Heart right ventricle (tissue), 16 donors: ENCODE results near the gene ABI2. TPM values are rescaled to one million over a fixed set of nuclear protein-coding genes. Genes with fewer than 3 reads are reported as not detected.

Experiments
- ATAC-seq, 8 donors: fragments of 200-7000 bp; cut with Tn5 transposase; one replicate each; pipeline ENCODE4 v1.9.1; 2020; ENCODE audit warnings: mild to moderate bottlenecking in 8 of 8, moderate library complexity in 8 of 8, moderate number of reproducible peaks in 1 of 8
- DNase-seq, 2 donors: peaks; one replicate each; pipeline ENCODE4 v3.0.0-alpha.2; 2020
- H3K27ac ChIP-seq, 10 donors: fragments of 200-600 bp; sonication (generic) in 2 of 10; one replicate each; pipeline versions ENCODE4 v1.5.0 to v1.8.0; 2020 to 2022; ENCODE audit warnings: mild to moderate bottlenecking in 3 of 10
- H3K27me3 ChIP-seq, 7 donors: fragments of 200-600 bp; one replicate each; pipeline ENCODE4 v1.8.0; 2021 to 2022; ENCODE audit warnings: mild to moderate bottlenecking in 2 of 7
- H3K36me3 ChIP-seq, 9 donors: fragments of 200-600 bp; sonication (generic) in 1 of 9; one replicate each; pipeline versions ENCODE4 v1.5.0 to v1.8.0; 2020 to 2022; ENCODE audit warnings: mild to moderate bottlenecking in 2 of 9
- H3K4me1 ChIP-seq, 9 donors: fragments of 200-600 bp; sonication (generic) in 1 of 9; one replicate each; pipeline versions ENCODE4 v1.5.0 to v1.8.0; 2020 to 2022; ENCODE audit warnings: mild to moderate bottlenecking in 4 of 9
- H3K4me3 ChIP-seq, 10 donors: fragments of 200-600 bp; sonication (generic) in 2 of 10; one replicate each; pipeline versions ENCODE4 v1.5.0 to v1.8.0; 2020 to 2022; ENCODE audit warnings: mild to moderate bottlenecking in 7 of 10, moderate library complexity in 2 of 10
- H3K9me3 ChIP-seq, 11 donors: fragments of 200-600 bp in 10 of 11; sonication (generic) in 2 of 11; one replicate each; pipeline versions ENCODE4 v1.5.0 to v1.8.0; 2013 to 2022; ENCODE audit warnings: mild to moderate bottlenecking in 2 of 11, control low read depth in 1 of 11, moderate library complexity in 1 of 11
- WGBS, 2 donors: extraction: QIAGEN DNeasy Blood & Tissue Kit; methylation state at CpG; one replicate each; pipeline ENCODE4 v1.1.7; 2013; ENCODE audit warnings: inconsistent platforms in 1 of 2; 5-methylcytosine and 5-hydroxymethylcytosine counted together
- intact Hi-C, 10 donors: fragments of 100-400 bp; cut with DNase I; formaldehyde crosslinking; loops; one replicate each; pipeline versions ENCODE4 v1.11.1 to v1.14.2; 2022
- polyA plus RNA-seq, 2 donors: library from polyadenylated mRNA; stranded (reverse); fragments of 200-250 nt; gene quantifications; one replicate each; pipeline ENCODE4 v1.2.3, GENCODE V29; 2013
- total RNA-seq, 10 donors: library from RNA; stranded (reverse); fragmentation: NEBNext Ultra II Directional in 3 of 10; extraction: Animal tissue kit (Norgen Biotek cat#: 25700) in 3 of 10; gene quantifications; one replicate each; pipeline versions ENCODE4 v1.2.1 to v1.2.4, GENCODE V29; 2021 to 2023
- TF ChIP-seq, protein P1 (sequence below), 9 donors: fragments of 200-600 bp; sonication (generic) in 2 of 9; IDR thresholded peaks; one replicate each; pipeline versions ENCODE4 v1.5.0 to v1.8.0; 2021 to 2022; ENCODE audit warnings: antibody characterized with exemption in 9 of 9, mild to moderate bottlenecking in 5 of 9, moderate library complexity in 1 of 9
- donor health status: Arrhythmogenic right ventricular cardiomyopathy.
- donor health status: ischemic (EF 13 %, LVEDD 7.1; RV severe dilation, severe dysfunction).
- donor health status: healthy with polysubstance abuse.
- donor health status: DM: no; HTN: yes; CAD: no.
- donor health status: DM: no; HTN: no; CAD: no.
- donor health status: ischemic (EF 25% LVEDD 6.9; RV normal size, moderate dysfunction).
- donor health status: ischemic (EF 25% LVEDD 5.7; RV mildly dilated, moderate dysfunction).
- donor health status: healthy.
- donor health status: DM: yes; HTN: yes; CAD: no.
- donor health status: Ischemic cardiomyopathy.
- donor health status: ischemic (EF 35%, LVEDD 5.7; RV mildly dilated, moderate dysfunction).
- donor health status: nonischemic (EF 11% LVEDD 7.7; RV severe dilation, severe dysfunction).
- donor health status: DM: yes; HTN: yes; CAD: no.
- donor health status: PGD.
- donor health status: ischemic (EF 29% LVEDD 5.4; RV normal size, mild dysfunction).
- donor health status: nonischemic (EF 23%, LVEDD 6.1; RV moderate dilation, normal function).

ABI2 gene
- total and polyA plus RNA-seq, 12 donors = 12.9 to 76.8 (median 55.7) TPM

DNA sequence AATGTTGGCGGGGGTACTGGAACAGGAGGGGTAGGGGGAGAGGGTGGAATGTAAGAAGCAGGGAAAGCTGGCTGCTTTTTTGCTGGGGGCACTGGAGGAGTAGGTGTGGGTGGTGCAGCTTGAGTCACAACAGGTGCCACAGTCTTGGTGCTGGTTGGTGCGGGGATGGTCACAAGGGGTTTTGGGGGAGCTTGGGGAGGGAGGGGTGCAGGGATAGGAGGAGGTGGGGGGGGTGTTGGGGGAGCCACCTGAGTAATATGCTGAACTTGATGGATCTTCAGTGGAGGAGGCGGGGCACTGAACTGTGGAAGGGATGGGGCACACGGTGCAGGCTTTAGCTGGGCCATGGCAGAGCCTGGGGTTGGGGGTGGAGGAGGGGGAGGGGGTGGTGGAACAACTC lies 112.5 kb downstream of the ABI2 start:
- Histone ChIP-seq H3K36me3 (peaks cover 0 to 91% (median 9%) of the 10 kb centered on the region in 9 donors), H3K9me3 (no peaks in the 10 kb centered on the region), H3K4me3 (no peak overlapping the region), H3K4me1 (peaks cover 0 to 44% (median 12%) of the 10 kb centered on the region in 9 donors), H3K27ac (no peak overlapping the region), H3K27me3 (no peaks in the 10 kb centered on the region)
- DNase-seq (no peak), ATAC-seq (peak in 1 of 8 donors; percentile 20)
- intact Hi-C loops = no loop called here
- TF ChIP-seq, protein P1, sequence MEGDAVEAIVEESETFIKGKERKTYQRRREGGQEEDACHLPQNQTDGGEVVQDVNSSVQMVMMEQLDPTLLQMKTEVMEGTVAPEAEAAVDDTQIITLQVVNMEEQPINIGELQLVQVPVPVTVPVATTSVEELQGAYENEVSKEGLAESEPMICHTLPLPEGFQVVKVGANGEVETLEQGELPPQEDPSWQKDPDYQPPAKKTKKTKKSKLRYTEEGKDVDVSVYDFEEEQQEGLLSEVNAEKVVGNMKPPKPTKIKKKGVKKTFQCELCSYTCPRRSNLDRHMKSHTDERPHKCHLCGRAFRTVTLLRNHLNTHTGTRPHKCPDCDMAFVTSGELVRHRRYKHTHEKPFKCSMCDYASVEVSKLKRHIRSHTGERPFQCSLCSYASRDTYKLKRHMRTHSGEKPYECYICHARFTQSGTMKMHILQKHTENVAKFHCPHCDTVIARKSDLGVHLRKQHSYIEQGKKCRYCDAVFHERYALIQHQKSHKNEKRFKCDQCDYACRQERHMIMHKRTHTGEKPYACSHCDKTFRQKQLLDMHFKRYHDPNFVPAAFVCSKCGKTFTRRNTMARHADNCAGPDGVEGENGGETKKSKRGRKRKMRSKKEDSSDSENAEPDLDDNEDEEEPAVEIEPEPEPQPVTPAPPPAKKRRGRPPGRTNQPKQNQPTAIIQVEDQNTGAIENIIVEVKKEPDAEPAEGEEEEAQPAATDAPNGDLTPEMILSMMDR (IDR thresholded peaks at IDR 0.05) = no peak
- WGBS, 2 donors = 86 to 87% methylated on average over 4 of the region's 4 CpGs

DNA sequence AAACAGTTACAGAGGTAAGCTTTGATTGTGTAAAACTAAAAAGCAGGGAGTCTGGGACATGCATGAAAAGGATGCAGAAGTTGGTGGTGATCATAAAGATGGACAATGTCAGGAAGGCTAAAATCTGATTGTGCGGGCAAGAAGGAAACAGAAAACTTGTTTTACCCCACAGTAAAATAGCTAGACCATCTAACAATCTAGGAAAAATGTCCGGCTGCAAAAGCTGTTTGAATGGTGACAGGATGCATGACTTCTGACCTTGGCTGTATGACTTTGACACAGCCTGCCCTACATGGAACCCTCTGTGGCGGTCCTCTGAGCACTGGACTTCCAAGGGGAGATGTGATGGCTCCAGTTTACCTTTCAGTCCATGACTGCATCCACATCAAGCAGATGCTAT lies 113.3 kb downstream of the ABI2 start:
- H3K4me1 ChIP-seq = peaks cover 0 to 42% (median 12%) of the 10 kb centered on the region in 9 donors

DNA sequence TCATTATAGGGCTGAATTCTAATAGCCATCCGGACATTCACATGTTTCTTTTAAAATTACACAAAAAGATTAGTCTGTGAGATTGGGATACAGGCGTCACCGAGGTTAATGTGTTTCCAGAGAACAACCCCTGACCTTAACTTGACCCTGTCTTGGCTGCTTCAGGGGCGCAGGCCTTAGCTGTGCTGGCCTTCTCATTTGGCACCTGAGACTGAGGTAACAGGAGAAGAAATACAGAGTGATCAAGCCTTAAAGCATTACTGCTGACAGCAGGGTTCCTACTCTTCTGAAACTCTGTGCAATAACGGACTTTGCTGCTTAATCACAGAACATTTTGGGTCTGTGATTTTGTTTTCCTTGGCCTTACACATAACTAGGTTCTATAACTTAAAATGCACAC lies 114.3 kb downstream of the ABI2 start:
- WGBS, 2 donors = 59% methylated on average over 5 of the region's 5 CpGs
- ATAC-seq (peak in 1 of 8 donors; percentile 22), DNase-seq (no peak)
- Histone ChIP-seq H3K36me3 (peaks cover 0 to 91% (median 10%) of the 10 kb centered on the region in 9 donors), H3K27me3 (no peaks in the 10 kb centered on the region), H3K4me3 (no peak overlapping the region), H3K4me1 (peaks cover 0 to 37% (median 12%) of the 10 kb centered on the region in 9 donors), H3K9me3 (no peaks in the 10 kb centered on the region), H3K27ac (peak overlapping the region in 3 of 10 donors; percentile 11 to 29 (median 15))
- intact Hi-C loops = no loop called here
- TF ChIP-seq, protein P1 (IDR thresholded peaks at IDR 0.05) = no peak

More for the DNA sequence above, 113.3 kb downstream of the ABI2 start:
- DNase-seq (no peak), ATAC-seq (no peak)
- Histone ChIP-seq H3K4me3 (no peak overlapping the region), H3K27ac (no peak overlapping the region), H3K36me3 (peaks cover 0 to 91% (median 9%) of the 10 kb centered on the region in 9 donors), H3K27me3 (no peaks in the 10 kb centered on the region), H3K9me3 (no peaks in the 10 kb centered on the region)
- 59 to 78% methylated on average over 3 of the region's 3 CpGs for WGBS, 2 donors
- TF ChIP-seq, protein P1 (IDR thresholded peaks at IDR 0.05) = no peak
- intact Hi-C loops = no loop called here

DNA sequence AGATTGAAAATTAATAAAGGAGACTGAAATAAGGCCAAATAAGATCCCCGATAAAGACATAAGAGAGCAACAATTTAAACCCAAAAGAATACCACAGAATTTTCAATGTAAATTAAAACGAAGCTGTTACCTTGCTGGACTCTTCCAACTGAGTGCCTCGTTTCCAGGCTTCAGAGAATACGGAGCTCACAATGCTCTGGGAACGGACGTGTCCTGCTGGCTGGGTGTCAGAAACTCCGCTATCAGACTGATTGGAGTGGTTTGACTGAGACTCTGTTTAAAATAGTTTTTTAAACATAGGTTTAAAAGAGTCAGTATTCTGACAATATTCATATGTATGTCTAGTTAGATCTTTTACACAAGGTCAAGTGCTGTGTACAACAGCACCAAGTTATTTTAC lies 116.5 kb downstream of the ABI2 start:
- intact Hi-C loops = no loop called here
- no peaks in the 10 kb centered on the region for H3K9me3 ChIP-seq
- 27 to 30% methylated on average over 7 of the region's 7 CpGs for WGBS, 2 donors
- H3K4me3 ChIP-seq = no peak overlapping the region
- DNase-seq = peak; percentile 30 to 59
- H3K36me3 ChIP-seq = peaks cover 0 to 91% (median 9%) of the 10 kb centered on the region in 9 donors
- no peaks in the 10 kb centered on the region for H3K27me3 ChIP-seq
- TF ChIP-seq, protein P1 (IDR thresholded peaks at IDR 0.05) = no peak
- no peak overlapping the region for H3K27ac ChIP-seq
- peak in 4 of 8 donors; percentile 58 to 72 (median 67) for ATAC-seq
- peaks cover 0 to 37% (median 12%) of the 10 kb centered on the region in 9 donors for H3K4me1 ChIP-seq
